Tracheal epithelial cell (primary cell): ENCODE measurements around the gene SLC1A6. TPM values are rescaled to one million over a fixed set of nuclear protein-coding genes. Genes with fewer than 3 reads are reported as not detected.

Experiments used
- total RNA-seq: library from RNA; depleted of rRNA; stranded (reverse); fragments of >200 nt; gene quantifications from 2 replicates; pipeline ENCODE4 v1.2.1, GENCODE V29; 2014

The SLC1A6 gene
- not detected in 2 replicates for total RNA-seq

DNA sequence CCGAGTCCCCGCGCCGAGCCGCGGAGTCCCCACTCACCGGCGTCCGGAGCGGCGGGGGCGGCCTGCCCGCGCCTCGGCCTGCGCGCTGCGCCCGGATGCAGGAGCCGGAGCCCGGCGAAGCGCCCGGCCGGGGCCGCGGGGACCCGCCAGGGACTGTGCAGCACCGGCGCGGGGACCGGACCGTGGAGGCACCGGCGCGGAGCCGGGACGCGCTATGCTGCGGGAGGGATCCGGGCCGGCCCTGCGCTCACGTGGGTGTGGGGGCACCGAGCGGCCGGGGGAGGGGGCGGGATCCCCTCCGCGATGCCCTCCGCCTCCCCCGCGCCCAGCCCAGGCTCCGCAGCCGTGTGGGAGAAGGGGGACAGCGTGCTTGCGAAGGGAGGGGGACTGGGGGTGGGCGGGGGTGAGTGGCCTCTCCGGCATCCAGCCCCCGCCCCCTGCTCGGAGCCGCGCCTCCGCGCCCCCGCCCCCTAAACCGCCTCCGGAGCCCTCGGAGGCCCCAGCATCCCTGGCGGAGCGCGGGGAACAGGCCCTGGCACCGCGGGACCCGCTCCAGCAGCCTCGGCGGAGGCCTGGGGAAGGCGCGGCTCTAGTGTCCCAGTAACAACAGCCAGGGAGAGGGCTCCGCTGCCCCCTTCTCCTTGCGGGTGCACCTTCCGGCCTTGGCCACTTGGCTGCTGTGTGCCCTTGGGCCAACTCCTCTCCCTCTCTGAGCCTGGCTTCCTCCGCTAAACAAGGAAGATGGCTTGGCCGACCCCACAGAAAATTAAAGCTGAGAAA, at the start of gene SLC1A6:
Gene SLC1A6, minus strand, starts transcription at position 389 of the 780 bp plus-strand sequence. CDS start 6,954 bp downstream, outside the sequence.

DNA sequence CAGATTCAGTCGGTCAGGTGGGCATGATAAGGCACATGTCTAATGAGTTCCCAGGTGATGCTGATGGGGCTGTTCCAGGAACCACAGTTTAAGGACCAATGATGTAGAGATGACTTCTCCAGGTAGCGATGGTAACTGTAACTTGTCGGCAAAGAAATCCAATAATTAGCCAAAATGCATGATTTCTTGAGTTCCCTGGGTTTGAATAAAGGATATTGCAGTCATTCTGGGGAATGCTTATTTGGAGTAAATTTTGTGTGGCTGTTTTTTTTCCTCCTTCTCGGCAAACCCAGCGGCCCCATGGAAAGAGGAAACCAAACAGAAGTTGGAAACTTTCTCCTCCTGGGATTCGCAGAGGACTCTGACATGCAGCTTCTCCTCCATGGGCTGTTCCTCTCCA, 38.5 kb downstream of the SLC1A6 start, which contains the start of gene OR7C2:
Gene OR7C2, plus strand, starts transcription at position 301 of the 400 bp plus-strand sequence. Its CDS starts 0 bp downstream, at position 301.

Other genes starting within 250 kb of the SLC1A6 start
- 0.21 and 0.48 TPM in 2 replicates for gene ADGRE2, start 201.3 kb downstream of the SLC1A6 start, total RNA-seq
- gene OR7A5, start 144.7 kb downstream of the SLC1A6 start, total RNA-seq: not detected in 2 replicates
- under 0.01 TPM in 1 of 2 replicates, not detected in the other for gene OR7C1, start 144.7 kb downstream of the SLC1A6 start, total RNA-seq
- not detected in 2 replicates for gene OR7A10, start 130.9 kb downstream of the SLC1A6 start, total RNA-seq
- not detected in 2 replicates for gene OR7A17, start 93.7 kb downstream of the SLC1A6 start, total RNA-seq
- gene OR7C2, start 38.4 kb downstream of the SLC1A6 start, total RNA-seq: not detected in 2 replicates
- 0.21 and 0.72 TPM in 2 replicates for gene CASP14, start 69.6 kb upstream of the SLC1A6 start, total RNA-seq
- not detected in 2 replicates for gene OR1I1, start 102.3 kb upstream of the SLC1A6 start, total RNA-seq
- gene SYDE1, start 127.5 kb upstream of the SLC1A6 start, total RNA-seq: 2.1 and 5.8 TPM in 2 replicates
- gene NOTCH3, start 221.1 kb upstream of the SLC1A6 start, total RNA-seq: 133 and 141 TPM in 2 replicates